ENCODE measurements around the gene EXOC2.

The EXOC2 gene

GRCh38 chr6:692356-692851 is 535 bp downstream of the EXOC2 start:
- TF ChIP-seq FOXM1 (IDR thresholded peaks at IDR 0.05; ENCODE audit: borderline replicate concordance) (no peak), ARNT (IDR thresholded peaks at IDR 0.05) (no peak), HDGF (IDR thresholded peaks at IDR 0.05; ENCODE audit: borderline replicate concordance) (no peak), CTBP1 (IDR thresholded peaks at IDR 0.05; ENCODE audit: borderline replicate concordance) (no peak)
- ChIA-PET CTCF (interaction anchor here (0.9 to 1.0 kb wide), 2 partner anchors 13 to 33 kb away, joined by 3 read pairs; no protein-coding TSS in a partner anchor), POLR2A (interaction anchor here (0.6 to 2.0 kb wide), 5 partner anchors 9 to 54 kb away, joined by 3 to 12 read pairs (median 4); no protein-coding TSS in a partner anchor)
- peak; percentile 64 for DNase-seq (ENCODE audit: extremely low spot score)

DNA sequence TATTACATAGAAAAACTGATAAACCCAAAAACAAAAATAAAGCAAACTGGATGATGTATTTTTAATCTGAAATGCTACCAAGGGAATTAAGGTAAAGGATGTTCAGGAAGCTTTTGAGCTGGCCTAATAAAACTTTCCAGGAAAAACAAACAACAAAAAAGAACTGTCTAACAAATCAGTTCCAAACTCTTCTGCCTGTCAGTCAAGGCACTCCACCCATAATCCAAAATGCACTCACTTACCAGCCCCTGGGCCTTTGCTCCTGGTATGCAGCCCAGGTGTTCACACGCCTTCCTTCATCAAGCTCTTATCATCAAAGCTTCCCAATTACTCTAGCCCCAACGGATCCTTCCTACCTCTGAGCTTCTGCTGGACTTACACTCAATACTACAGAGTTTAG is 3.7 kb downstream of the EXOC2 start:
- no peak for DNase-seq (ENCODE audit: extremely low spot score)
- POLR2A ChIA-PET: interaction anchor here (1.1 to 1.2 kb wide), 2 partner anchors 8 to 22 kb away, joined by 3 read pairs; no protein-coding TSS in a partner anchor
- TF ChIP-seq L3MBTL2 (conservative IDR thresholded peaks at IDR 0.05) (no peak), BHLHE40 (IDR thresholded peaks at IDR 0.05; ENCODE audit: borderline replicate concordance) (no peak), PKNOX1 (IDR thresholded peaks at IDR 0.05) (peak; percentile 70), ARNT (IDR thresholded peaks at IDR 0.05) (no peak), HDGF (IDR thresholded peaks at IDR 0.05; ENCODE audit: borderline replicate concordance) (no peak)
- CTCF ChIA-PET: no interaction called here

DNA sequence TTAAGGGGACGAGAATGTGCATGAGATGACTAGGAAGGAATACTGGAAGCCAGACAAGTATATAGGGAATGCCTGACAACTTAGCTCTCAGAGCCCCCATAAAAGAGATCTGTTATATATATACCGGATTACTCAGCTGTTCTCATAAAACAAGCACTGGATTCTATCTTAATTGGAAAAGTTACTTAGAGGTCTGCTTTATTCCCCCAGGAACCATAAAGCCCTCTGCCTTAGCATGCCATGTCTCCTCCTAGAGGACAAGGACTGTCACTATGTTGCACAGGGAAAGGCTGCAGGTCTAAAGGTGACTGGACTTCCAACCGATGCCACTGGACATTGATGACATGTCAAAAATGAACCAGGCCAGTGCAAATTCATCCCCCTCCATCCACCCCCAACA is 6.4 kb downstream of the EXOC2 start:
- peak; percentile 62 for DNase-seq (ENCODE audit: extremely low spot score)
- POLR2A ChIA-PET: no interaction called here
- TF ChIP-seq HDGF (IDR thresholded peaks at IDR 0.05; ENCODE audit: borderline replicate concordance): no peak
- TF ChIP-seq NFRKB (IDR thresholded peaks at IDR 0.05): no peak
- TF ChIP-seq ZNF384 (IDR thresholded peaks at IDR 0.05): no peak
- peak; percentile 38; the same call in 1 of the 2 replicates for TF ChIP-seq CTBP1 (IDR thresholded peaks at IDR 0.05; ENCODE audit: borderline replicate concordance)
- no peak for TF ChIP-seq FOXA1 (IDR thresholded peaks at IDR 0.05)
- TF ChIP-seq ARNT (IDR thresholded peaks at IDR 0.05): peak; percentile 63; the same call in 1 of the 2 replicates
- TF ChIP-seq ELF4 (IDR thresholded peaks at IDR 0.05): no peak
- TF ChIP-seq PKNOX1 (IDR thresholded peaks at IDR 0.05): 0 out of 2 replicates have a peak, but pooled peaks have one; percentile 14
- CTCF ChIA-PET: no interaction called here

- DNase-seq (ENCODE audit: extremely low spot score): no peak
- ChIA-PET CTCF (no interaction called here), POLR2A (no interaction called here)
- no peak for TF ChIP-seq FOXK2 (IDR thresholded peaks at IDR 0.05)
- no peak for TF ChIP-seq SP1 (IDR thresholded peaks at IDR 0.05)
- TF ChIP-seq HDGF (IDR thresholded peaks at IDR 0.05; ENCODE audit: borderline replicate concordance): no peak
- no peak for TF ChIP-seq ARNT (IDR thresholded peaks at IDR 0.05)
- no peak for TF ChIP-seq SUZ12 (IDR thresholded peaks at IDR 0.05)
- no peak for TF ChIP-seq LEF1 (IDR thresholded peaks at IDR 0.05; ENCODE audit: borderline replicate concordance)
- no peak for TF ChIP-seq BHLHE40 (IDR thresholded peaks at IDR 0.05; ENCODE audit: borderline replicate concordance)
- TF ChIP-seq ZNF384 (IDR thresholded peaks at IDR 0.05): no peak
- TF ChIP-seq NFRKB (IDR thresholded peaks at IDR 0.05): no peak
- TF ChIP-seq TARDBP (IDR thresholded peaks at IDR 0.05): no peak
- no peak for TF ChIP-seq L3MBTL2 (conservative IDR thresholded peaks at IDR 0.05)
Measured at GRCh38 chr6:684831-685636, 7.9 kb downstream of the EXOC2 start.

DNA sequence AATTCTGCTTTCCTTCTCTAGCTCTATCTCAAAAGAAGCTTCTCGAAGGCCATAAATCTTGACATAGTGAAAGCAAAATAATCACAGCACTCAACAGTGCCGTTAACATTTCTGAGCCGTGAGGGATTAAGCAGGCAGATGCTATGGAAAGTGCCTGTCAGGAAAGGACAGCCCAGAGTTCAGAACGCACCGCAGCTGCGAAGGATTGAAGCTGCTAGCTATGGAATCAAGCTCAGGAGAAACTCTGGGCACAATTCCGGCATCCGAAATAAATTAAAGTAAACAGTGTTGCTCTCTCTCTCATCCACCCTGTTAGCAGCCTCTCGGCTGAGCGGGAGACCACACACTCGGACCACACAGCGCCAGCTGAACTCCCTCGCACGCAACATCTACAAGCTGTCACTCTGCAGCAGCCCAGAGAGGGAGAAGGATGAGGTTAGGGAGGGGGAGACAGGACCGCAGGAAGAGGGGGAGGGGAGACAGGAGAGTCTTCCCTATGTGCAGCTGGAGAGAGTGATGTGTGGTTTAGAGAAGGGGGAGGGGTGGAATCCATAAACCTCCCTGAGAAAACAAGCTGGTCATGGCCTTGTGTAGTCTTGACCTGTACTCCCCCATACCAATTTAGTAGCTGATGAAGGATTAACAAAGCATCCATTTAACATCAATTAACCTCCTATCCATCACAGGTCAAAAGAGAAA is 9.0 kb downstream of the EXOC2 start:
- DNase-seq (ENCODE audit: extremely low spot score): peak; percentile 83
- TF ChIP-seq PKNOX1 (IDR thresholded peaks at IDR 0.05) (peak; percentile 97), FOXM1 (IDR thresholded peaks at IDR 0.05; ENCODE audit: borderline replicate concordance) (no peak), FOXK2 (IDR thresholded peaks at IDR 0.05) (peak; percentile 59; the same call in 1 of the 2 replicates), ELF4 (IDR thresholded peaks at IDR 0.05) (no peak), FOXA1 (IDR thresholded peaks at IDR 0.05) (no peak), ARNT (IDR thresholded peaks at IDR 0.05) (peak; percentile 99), LEF1 (IDR thresholded peaks at IDR 0.05; ENCODE audit: borderline replicate concordance) (0 out of 2 replicates have a peak, but pooled peaks have one; percentile 55), CTBP1 (IDR thresholded peaks at IDR 0.05; ENCODE audit: borderline replicate concordance) (peak; percentile 94)
- ChIA-PET POLR2A (interaction anchor here (2.1 kb wide), 1 partner anchor 9 kb away, joined by 12 read pairs; the partner anchor contains the start of gene EXOC2), CTCF (interaction anchor here (0.7 to 1.1 kb wide), 3 partner anchors 18 to 124 kb away, joined by 3 to 4 read pairs (median 3); no protein-coding TSS in a partner anchor)
